GM19239 (cell line): Measurements from ENCODE around the gene SPACDR.
A peak's percentile ranks its signal among the peaks of the same experiment; 100 is the strongest.

ENCODE experiments used
- DNase-seq: peaks from one replicate; pipeline ENCODE4 v3.0.0; 2011; ENCODE audit warnings: low spot score; ENCODE audit not compliant: insufficient read length
- FAIRE-seq: peaks from 2 replicates; lab custom pipeline; 2011; peaks lifted over from hg19 to GRCh38; lab: Jason Lieb, UNC

SPACDR gene

GRCh38 chr7:100425347-100425746 is 38.7 kb downstream of the SPACDR start:
- DNase-seq (no peak), FAIRE-seq (no peak)

GRCh38 chr7:100423315-100423714 is 40.7 kb downstream of the SPACDR start:
- no peak for DNase-seq
- peak; percentile 18 for FAIRE-seq

GRCh38 chr7:100419660-100420226 is 44.3 kb downstream of the SPACDR start:
- DNase-seq (no peak), FAIRE-seq (no peak)

- DNase-seq (no peak), FAIRE-seq (peak; percentile 56)
Measured at GRCh38 chr7:100418930-100419659, 45.0 kb downstream of the SPACDR start.

GRCh38 chr7:100415448-100415847 is 48.6 kb downstream of the SPACDR start:
- FAIRE-seq (no peak), DNase-seq (no peak)

- DNase-seq (no peak), FAIRE-seq (peak; percentile 35)
Measured at GRCh38 chr7:100413889-100414288, 50.2 kb downstream of the SPACDR start.

GRCh38 chr7:100413346-100413745 is 50.7 kb downstream of the SPACDR start:
- DNase-seq (no peak), FAIRE-seq (no peak)

- DNase-seq (no peak), FAIRE-seq (no peak)
Measured at GRCh38 chr7:100411101-100411500, 53.0 kb downstream of the SPACDR start.

- peak; percentile 40 for DNase-seq
Measured at GRCh38 chr7:100407285-100408180, 56.5 kb downstream of the SPACDR start.

GRCh38 chr7:100406767-100407166 is 57.3 kb downstream of the SPACDR start:
- no peak for FAIRE-seq
- DNase-seq = no peak

More at GRCh38 chr7:100407285-100408180, 56.5 kb downstream of the SPACDR start:
- peak; percentile 81 for FAIRE-seq
